H9 (cell line): ENCODE results near the gene DEDD2. TPM values are rescaled to one million over a fixed set of nuclear protein-coding genes. Genes with fewer than 3 reads are reported as not detected.

ENCODE experiments used
- DNase-seq: peaks from one replicate; pipeline ENCODE4 v3.0.0-alpha.2; 2017
- H2AFZ ChIP-seq: one replicate; pipeline ENCODE4 v1.6.1; 2013; ENCODE audit warnings: mild to moderate bottlenecking, low read length, control low read depth, moderate library complexity
- H2AK5ac ChIP-seq: 2 replicates; pipeline ENCODE4 v1.6.1; 2013; ENCODE audit warnings: low read length, control low read depth, mixed read lengths; ENCODE audit not compliant: insufficient read length
- H2BK120ac ChIP-seq: one replicate; pipeline ENCODE4 v1.6.1; 2013; ENCODE audit warnings: low read depth, mild to moderate bottlenecking, low read length, control low read depth, inconsistent platforms; ENCODE audit not compliant: poor library complexity, severe bottlenecking
- H2BK12ac ChIP-seq: 2 replicates; pipeline ENCODE4 v1.6.1; 2013; ENCODE audit warnings: low read length, control low read depth, mixed read lengths, low read depth; ENCODE audit not compliant: insufficient read length
- H2BK15ac ChIP-seq: 2 replicates; pipeline ENCODE4 v1.6.1; 2013; ENCODE audit warnings: low read depth, low read length, control low read depth
- H2BK20ac ChIP-seq: one replicate; pipeline ENCODE4 v1.6.1; 2013; ENCODE audit warnings: low read depth, mild to moderate bottlenecking, low read length, control low read depth, inconsistent platforms; ENCODE audit not compliant: poor library complexity, severe bottlenecking
- H2BK5ac ChIP-seq: 2 replicates; pipeline ENCODE4 v1.6.1; 2013; ENCODE audit warnings: low read length, control low read depth, mixed read lengths; ENCODE audit not compliant: insufficient read length
- H3K14ac ChIP-seq: 2 replicates; pipeline ENCODE4 v1.6.1; 2013; ENCODE audit warnings: low read length, control low read depth; ENCODE audit not compliant: insufficient read depth
- H3K18ac ChIP-seq: 2 replicates; pipeline ENCODE4 v1.6.1; 2013; ENCODE audit warnings: low read depth, mild to moderate bottlenecking, mixed read lengths, low read length, control low read depth; ENCODE audit not compliant: insufficient read length
- H3K23ac ChIP-seq: 2 replicates; pipeline ENCODE4 v1.6.1; 2013; ENCODE audit warnings: low read length, control low read depth, mixed read lengths, low read depth; ENCODE audit not compliant: insufficient read length
- H3K23me2 ChIP-seq: 2 replicates; pipeline ENCODE4 v1.6.1; 2013; ENCODE audit warnings: low read depth, mild to moderate bottlenecking, mixed read lengths, low read length, control low read depth; ENCODE audit not compliant: insufficient read length, poor library complexity, severe bottlenecking
- H3K27ac ChIP-seq: 2 replicates; pipeline ENCODE4 v1.5.1; 2013; ENCODE audit warnings: low read length, control low read depth, mixed read lengths, low read depth; ENCODE audit not compliant: insufficient read length
- H3K27me3 ChIP-seq: 2 replicates; pipeline ENCODE4 v1.6.1; 2013; ENCODE audit warnings: low read length, control low read depth, inconsistent platforms; ENCODE audit not compliant: insufficient read depth
- H3K4ac ChIP-seq: 2 replicates; pipeline ENCODE4 v1.6.1; 2013; ENCODE audit warnings: low read depth, mild to moderate bottlenecking, control low read depth, inconsistent platforms, low read length, moderate library complexity
- H3K4me1 ChIP-seq: 2 replicates; pipeline ENCODE4 v1.6.1; 2013; ENCODE audit warnings: low read length, control low read depth, inconsistent platforms; ENCODE audit not compliant: insufficient read depth
- H3K4me2 ChIP-seq: 2 replicates; pipeline ENCODE4 v1.6.1; 2013; ENCODE audit warnings: low read length, control low read depth, mixed read lengths; ENCODE audit not compliant: insufficient read length, insufficient read depth
- H3K56ac ChIP-seq: 2 replicates; pipeline ENCODE4 v1.6.1; 2013; ENCODE audit warnings: low read depth, mild to moderate bottlenecking, mixed read lengths, low read length, control low read depth; ENCODE audit not compliant: insufficient read length
- H3K79me1 ChIP-seq: 2 replicates; pipeline ENCODE4 v1.6.1; 2013; ENCODE audit warnings: low read depth, mild to moderate bottlenecking, moderate library complexity, low read length, control low read depth, inconsistent platforms; ENCODE audit not compliant: insufficient read depth, poor library complexity, severe bottlenecking
- H3K79me2 ChIP-seq: 2 replicates; pipeline ENCODE4 v1.6.1; 2013; ENCODE audit warnings: low read length, control low read depth, inconsistent platforms; ENCODE audit not compliant: insufficient read depth
- H3K9ac ChIP-seq: 2 replicates; pipeline ENCODE4 v1.6.1; 2013; ENCODE audit warnings: low read length, control low read depth, mixed read lengths; ENCODE audit not compliant: insufficient read length; ENCODE audit errors: extremely low read depth
- H3K9me3 ChIP-seq: one replicate; pipeline ENCODE4 v1.6.1; 2013; ENCODE audit warnings: low read depth, low read length, inconsistent platforms; ENCODE audit not compliant: control insufficient read depth
- H3T11ph ChIP-seq: one replicate; pipeline ENCODE4 v1.6.1; 2013; ENCODE audit warnings: mild to moderate bottlenecking, low read length, control low read depth, inconsistent platforms
- H4K20me1 ChIP-seq: one replicate; pipeline ENCODE4 v1.6.1; 2013; ENCODE audit not compliant: control insufficient read depth, insufficient read length, insufficient read depth
- H4K5ac ChIP-seq: 2 replicates; pipeline ENCODE4 v1.6.1; 2013; ENCODE audit warnings: low read depth, mild to moderate bottlenecking, mixed read lengths, low read length, control low read depth; ENCODE audit not compliant: insufficient read length
- H4K8ac ChIP-seq: replicated peaks from 2 replicates; pipeline ENCODE4 v1.6.1; 2013; ENCODE audit warnings: low read length, control low read depth, mixed read lengths, low read depth; ENCODE audit not compliant: insufficient read length
- H4K91ac ChIP-seq: 2 replicates; pipeline ENCODE4 v1.6.1; 2013; ENCODE audit warnings: low read depth, mild to moderate bottlenecking, moderate library complexity, mixed read lengths, low read length, control low read depth; ENCODE audit not compliant: insufficient read length
- H3K27ac Mint-ChIP-seq, 3 experiments: 2 replicates in 2 of 3; 3 replicates in 1 of 3; pipeline ENCODE4 v1.8.0; 2020 to 2021; ENCODE audit warnings: mixed read lengths in 3 of 3, mild to moderate bottlenecking in 1 of 3, moderate library complexity in 1 of 3
- H3K27me3 Mint-ChIP-seq: 2 replicates; pipeline ENCODE4 v1.8.0; 2021; ENCODE audit warnings: low read depth, mild to moderate bottlenecking, moderate library complexity, mixed read lengths
- H3K36me3 Mint-ChIP-seq, 3 experiments: 2 replicates in 2 of 3; 3 replicates in 1 of 3; pipeline ENCODE4 v1.8.0; 2020 to 2021; ENCODE audit warnings: low read depth in 3 of 3, mixed read lengths in 3 of 3; ENCODE audit not compliant: insufficient read depth in 1 of 3
- H3K4me1 Mint-ChIP-seq, 2 experiments: 2 replicates each; pipeline ENCODE4 v1.8.0; 2020; ENCODE audit warnings: mixed read lengths in 2 of 2
- H3K4me3 Mint-ChIP-seq, 2 experiments: 2 replicates in 1 of 2; 3 replicates in 1 of 2; pipeline ENCODE4 v1.8.0; 2020 to 2021; ENCODE audit warnings: mild to moderate bottlenecking in 2 of 2, mixed read lengths in 2 of 2, moderate library complexity in 1 of 2
- H3K9me3 Mint-ChIP-seq, 2 experiments: 2 replicates in 1 of 2; 3 replicates in 1 of 2; pipeline ENCODE4 v1.8.0; 2020; ENCODE audit warnings: mild to moderate bottlenecking in 2 of 2, mixed read lengths in 2 of 2, moderate library complexity in 1 of 2
- CTCF ChIP-seq: fragments of 200-600 bp; sonication (generic); conservative IDR thresholded peaks from 3 replicates; pipeline ENCODE4 v1.8.0; 2021; ENCODE audit warnings: antibody characterized with exemption, mild to moderate bottlenecking
- WGBS: extraction: QIAGEN DNeasy Blood & Tissue Kit; methylation state at CpG from one replicate; pipeline ENCODE4 v1.1.7; 2013; ENCODE audit warnings: missing lambda C conversion rate, low lambda C conversion rate, mixed read lengths; ENCODE audit not compliant: insufficient read length; ENCODE audit errors: extremely low coverage; 5-methylcytosine and 5-hydroxymethylcytosine counted together
- total RNA-seq: library from RNA; stranded (reverse); gene quantifications from 2 replicates; pipeline ENCODE4 v1.2.1, GENCODE V29; 2021

DEDD2 gene
- total RNA-seq, 1 experiment from 2014 or later, result 32.3 TPM

GRCh38 chr19:42149447-42150202 is 67.9 kb downstream of the DEDD2 start:
- Histone ChIP-seq H3K9me3 (no peaks in the 10 kb centered on the region), H4K91ac (no peak overlapping the region), H3K79me1 (no peaks in the 10 kb centered on the region), H2AFZ (no peak overlapping the region), H2BK12ac (no peak overlapping the region), H4K5ac (no peak overlapping the region), H3K79me2 (no peaks in the 10 kb centered on the region), H3K27ac (no peak overlapping the region), H3K4me1 (peaks cover 6% of the 10 kb centered on the region; the same call in 1 of the 2 replicates), H3K23ac (no peak overlapping the region), H3K56ac (no peak overlapping the region), H3K23me2 (no peaks in the 10 kb centered on the region), H4K20me1 (no peaks in the 10 kb centered on the region), H3K4me2 (no peak overlapping the region), H3K18ac (no peak overlapping the region), H4K8ac (no peak overlapping the region), H3K14ac (no peak overlapping the region; the same call in 1 of the 2 replicates), H2BK5ac (no peak overlapping the region), H3K4ac (no peak overlapping the region), H2AK5ac (no peak overlapping the region), H2BK15ac (no peak overlapping the region), H3T11ph (no peak overlapping the region), H2BK20ac (no peak overlapping the region), H3K9ac (no peak overlapping the region), H3K27me3 (no peaks in the 10 kb centered on the region; the same call in 1 of the 2 replicates), H2BK120ac (no peak overlapping the region)
- Mint-ChIP-seq H3K36me3 (no peaks in the 10 kb centered on the region), H3K27ac (no peak overlapping the region), H3K4me3 (peak overlapping the region in 1 of 2 experiments; percentile 62; a peak in 2 of 5 replicates), H3K9me3 (no peaks in the 10 kb centered on the region), H3K4me1 (peaks cover 23 to 46% of the 10 kb centered on the region in 2 experiments), H3K27me3 (peaks cover 65% of the 10 kb centered on the region)
- TF ChIP-seq CTCF, result no peak
- WGBS, result no CpG with 5 or more reads among the region's 5 CpGs
- DNase-seq, result peak; percentile 38

Other genes with a start within 250 kb of the DEDD2 start
- gene ATP1A3, start 223.4 kb downstream of the DEDD2 start, total RNA-seq, result 11.6 and 12.0 TPM in 2 replicates
- 43.1 and 45.0 TPM in 2 replicates for gene GRIK5, start 147.5 kb downstream of the DEDD2 start, total RNA-seq
- gene ZNF574, start 141.5 kb downstream of the DEDD2 start, total RNA-seq, result 35.6 and 36.3 TPM in 2 replicates
- gene POU2F2, start 85.2 kb downstream of the DEDD2 start, total RNA-seq, result 2.8 and 2.9 TPM in 2 replicates
- gene ZNF526, start 2.6 kb upstream of the DEDD2 start, total RNA-seq, result 20.5 and 23.4 TPM in 2 replicates
- 52.4 and 53.7 TPM in 2 replicates for gene GSK3A, start 24.9 kb upstream of the DEDD2 start, total RNA-seq
- gene ERF, start 37.5 kb upstream of the DEDD2 start, total RNA-seq, result 120 and 126 TPM in 2 replicates
- gene CIC, start 51.6 kb upstream of the DEDD2 start, total RNA-seq, result 54.0 and 56.0 TPM in 2 replicates
- 2.9 and 3.2 TPM in 2 replicates for gene PRR19, start 84.5 kb upstream of the DEDD2 start, total RNA-seq
- 109 and 113 TPM in 2 replicates for gene PAFAH1B3, start 84.9 kb upstream of the DEDD2 start, total RNA-seq
- gene TMEM145, start 95.6 kb upstream of the DEDD2 start, total RNA-seq, result 2.8 and 4.5 TPM in 2 replicates
- 28.4 and 28.8 TPM in 2 replicates for gene MEGF8, start 108.0 kb upstream of the DEDD2 start, total RNA-seq
- 7.1 and 8.8 TPM in 2 replicates for gene CNFN, start 172.6 kb upstream of the DEDD2 start, total RNA-seq
- gene LIPE, start 209.7 kb upstream of the DEDD2 start, total RNA-seq, result 5.7 and 6.3 TPM in 2 replicates
- gene CXCL17, start 225.3 kb upstream of the DEDD2 start, total RNA-seq, result not detected in 2 replicates